Endometrial microvascular endothelial cells (primary cell): Measurements from ENCODE around the gene FOXI2. TPM values are rescaled to one million over a fixed set of nuclear protein-coding genes. Genes with fewer than 3 reads are reported as not detected.

Source experiments
- in situ Hi-C: cut with HindIII; loops from 2 replicates; pipeline ENCODE4 v1.10.0; 2017; ENCODE audit warnings: low sequenced_read_pairs, low pct_unique_long_range_greater_than_20kb; ENCODE audit errors: inconsistent ontology term
- total RNA-seq: library from RNA; depleted of rRNA; stranded (reverse); fragments of >200 nt; gene quantifications from one replicate; pipeline ENCODE4 v1.2.3, GENCODE V29; 2015; ENCODE audit errors: inconsistent ontology term

FOXI2 gene
- not detected for total RNA-seq

- in situ Hi-C loops: no loop called here
These were observed at the start of gene FOXI2 for GRCh38 chr10:127736915-127737562. Gene FOXI2, plus strand, starts transcription at chr10:127737185. Its CDS starts 89 bp downstream, at chr10:127737274.

GRCh38 chr10:127687548-127687947 is 49.4 kb upstream of the FOXI2 start:
- in situ Hi-C loops: no loop called here

- in situ Hi-C loops: no loop called here
These were observed 46.7 kb upstream of the FOXI2 start for GRCh38 chr10:127690176-127690835.

- in situ Hi-C loops: no loop called here
These were observed 42.3 kb upstream of the FOXI2 start for GRCh38 chr10:127694580-127695193.

GRCh38 chr10:127695431-127695830 is 41.6 kb upstream of the FOXI2 start:
- in situ Hi-C loops: no loop called here

GRCh38 chr10:127698886-127699285 is 38.1 kb upstream of the FOXI2 start:
- in situ Hi-C loops: no loop called here

GRCh38 chr10:127699311-127699710 is 37.7 kb upstream of the FOXI2 start:
- in situ Hi-C loops: no loop called here

GRCh38 chr10:127702271-127702670 is 34.7 kb upstream of the FOXI2 start:
- in situ Hi-C loops: no loop called here

GRCh38 chr10:127715249-127715648 is 21.7 kb upstream of the FOXI2 start:
- in situ Hi-C loops: no loop called here

- in situ Hi-C loops: no loop called here
These were observed 21.1 kb upstream of the FOXI2 start for GRCh38 chr10:127715782-127716378.

- in situ Hi-C loops: no loop called here
These were observed 16.8 kb upstream of the FOXI2 start for GRCh38 chr10:127720142-127720541.

GRCh38 chr10:127720903-127721302 is 16.1 kb upstream of the FOXI2 start:
- in situ Hi-C loops: no loop called here

GRCh38 chr10:127734753-127735152 is 2.2 kb upstream of the FOXI2 start:
- in situ Hi-C loops: no loop called here

- in situ Hi-C loops: no loop called here
These were observed 1.8 kb upstream of the FOXI2 start for GRCh38 chr10:127735156-127735555.

GRCh38 chr10:127735723-127736221 is 1.2 kb upstream of the FOXI2 start:
- in situ Hi-C loops: no loop called here

GRCh38 chr10:127736222-127736914 is 617 bp upstream of the FOXI2 start:
- in situ Hi-C loops: no loop called here

GRCh38 chr10:127737563-127738511 is 852 bp downstream of the FOXI2 start:
- in situ Hi-C loops: no loop called here
